GM19328 (cell line): Measurements from ENCODE around the gene AK1.
"Not testable (repeated sequence)": the region's sequence is repeated elsewhere in the genome, so short reads cannot be mapped to it uniquely, and the experiment has no call there.

Experiments used
- ATAC-seq: cut with Tn5 transposase; IDR thresholded peaks from one replicate; pipeline ENCODE4 v1.9.1; 2021; ENCODE audit warnings: mild to moderate bottlenecking, moderate library complexity; ENCODE audit not compliant: unreplicated experiment

Gene AK1

GRCh38 chr9:127884976-127885490 lies 7.6 kb upstream of the AK1 start:
- no peak for ATAC-seq

- ATAC-seq: no peak
Measured at GRCh38 chr9:127884427-127884911, 7.0 kb upstream of the AK1 start.

DNA sequence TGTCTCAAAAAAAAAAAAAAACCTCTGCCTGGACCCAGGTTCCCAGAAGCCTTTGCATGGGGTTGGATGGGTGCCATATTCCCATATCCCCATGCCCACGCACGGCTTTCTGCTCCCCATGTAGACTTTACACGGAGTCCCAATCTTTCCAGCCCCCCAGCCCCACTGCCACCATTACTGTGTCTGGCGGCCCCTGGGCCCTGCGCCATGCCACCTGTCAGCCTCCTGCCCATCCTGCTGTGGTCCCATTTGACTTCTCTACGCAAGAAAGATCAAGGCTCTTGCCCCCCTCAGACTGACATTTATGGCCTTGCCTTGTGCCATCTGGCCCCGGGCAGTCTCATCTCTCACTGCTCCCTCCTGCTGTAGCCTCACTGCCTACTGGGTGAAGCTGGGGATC lies 6.5 kb upstream of the AK1 start:
- ATAC-seq: no peak

GRCh38 chr9:127881715-127882114 lies 4.2 kb upstream of the AK1 start:
- not testable (repeated sequence) for ATAC-seq

GRCh38 chr9:127880143-127880542 lies 2.7 kb upstream of the AK1 start:
- ATAC-seq: no peak

GRCh38 chr9:127878652-127879390 lies 1.3 kb upstream of the AK1 start:
- ATAC-seq: no peak

DNA sequence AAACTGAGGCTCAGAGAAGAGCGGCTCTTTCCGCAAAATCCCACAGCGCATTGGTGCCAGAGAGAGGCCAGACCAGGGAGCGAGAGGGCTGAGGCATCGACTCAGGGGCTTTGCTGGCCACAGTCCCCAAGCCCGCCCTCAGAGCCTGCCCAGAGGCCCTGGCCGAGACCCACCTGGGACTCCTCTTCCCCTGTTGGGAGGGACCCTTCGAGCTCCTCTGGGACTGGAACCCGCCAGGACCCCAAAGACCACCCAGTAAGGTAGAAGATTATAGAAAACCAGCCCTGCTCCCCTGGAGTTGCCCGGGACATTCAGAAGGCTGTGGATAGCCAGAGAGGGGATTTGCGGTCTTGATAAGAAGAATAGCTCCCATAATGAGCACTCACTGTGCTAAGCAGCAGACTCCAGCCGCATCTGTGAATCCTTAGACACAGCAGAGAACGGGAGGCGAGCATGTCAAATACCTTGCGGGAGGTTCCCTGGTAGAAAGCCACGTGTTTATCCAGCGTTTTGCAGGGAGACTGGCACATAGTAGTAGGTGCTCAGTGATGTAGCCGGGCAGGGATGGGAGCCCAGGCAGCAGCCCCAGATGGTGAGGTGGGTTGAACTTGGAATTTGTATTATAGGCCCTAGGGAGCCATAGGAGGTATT lies 651 bp upstream of the AK1 start:
- ATAC-seq: no peak

DNA sequence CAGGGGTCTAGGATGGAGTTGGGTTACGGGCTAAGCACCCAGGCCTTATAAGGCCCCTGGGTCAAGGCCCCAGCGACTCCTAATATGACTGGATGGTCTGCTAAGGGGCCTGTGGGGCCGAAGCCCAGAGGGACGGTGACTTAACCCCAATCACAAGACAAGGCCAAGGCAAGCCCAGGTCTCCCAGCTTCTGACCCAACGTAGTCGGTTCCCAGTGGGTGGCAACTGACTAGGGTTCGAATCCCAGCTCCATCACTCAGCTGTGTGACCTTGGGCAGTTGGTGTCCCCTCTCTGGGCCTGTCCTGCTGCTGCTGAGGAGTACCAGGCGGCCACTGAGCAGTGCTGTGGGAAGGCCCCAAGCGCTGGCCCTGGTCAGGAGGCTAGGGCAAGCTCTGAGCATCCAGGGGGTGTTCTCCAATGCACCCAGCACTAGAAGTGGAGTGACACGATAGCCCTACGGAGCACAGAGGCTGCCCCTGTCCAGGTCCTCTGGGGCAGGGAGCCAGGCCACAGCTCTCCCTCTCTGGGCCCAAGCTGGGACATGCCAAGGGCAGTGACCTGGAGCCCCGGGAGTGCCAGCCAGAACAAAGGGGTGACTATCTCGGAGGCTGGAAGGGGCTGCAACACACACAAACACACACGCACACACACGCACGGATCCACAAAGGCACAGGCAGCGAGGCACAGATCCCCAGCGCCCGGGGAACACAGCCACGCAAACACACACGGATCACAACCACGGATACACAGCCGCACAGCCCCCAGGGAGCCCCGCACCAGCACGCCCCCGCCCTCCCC lies 512 bp downstream of the AK1 start:
- ATAC-seq: no peak

DNA sequence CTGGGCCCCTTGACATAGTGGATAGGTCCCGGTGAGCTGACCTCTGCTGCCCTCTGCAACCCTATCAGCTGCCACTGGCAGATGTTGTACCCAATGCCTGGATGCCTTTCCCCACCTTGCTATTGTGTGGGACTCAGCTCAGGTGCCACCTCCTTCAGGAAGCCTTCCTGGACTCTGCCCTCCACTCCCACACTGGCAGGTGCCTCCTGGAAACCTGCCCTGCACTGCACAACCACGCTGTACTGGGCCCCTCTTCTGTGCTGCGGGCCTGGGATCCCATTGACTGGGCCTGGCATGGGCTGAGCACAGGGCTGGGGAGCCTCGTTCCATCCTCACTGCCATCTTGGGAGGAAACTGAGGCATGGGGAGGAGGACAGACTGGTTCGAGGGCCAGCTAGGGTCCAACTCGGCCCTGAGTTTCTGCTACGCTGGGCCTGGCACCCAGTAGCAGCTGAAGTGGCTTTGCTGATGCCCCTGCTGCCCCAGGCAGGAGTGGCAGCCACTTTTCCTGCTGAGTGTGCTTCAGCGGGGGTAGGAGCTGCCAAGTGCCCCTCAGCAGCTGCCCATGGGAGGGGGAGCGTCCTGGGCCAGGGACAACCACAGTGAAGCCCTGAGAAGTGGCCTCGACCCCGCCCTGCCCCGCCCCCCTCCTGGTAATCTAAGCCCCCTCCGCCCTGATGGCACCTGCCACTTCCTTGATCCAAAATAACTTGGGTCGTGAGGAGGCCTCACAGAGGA lies 1.3 kb downstream of the AK1 start:
- ATAC-seq: no peak

DNA sequence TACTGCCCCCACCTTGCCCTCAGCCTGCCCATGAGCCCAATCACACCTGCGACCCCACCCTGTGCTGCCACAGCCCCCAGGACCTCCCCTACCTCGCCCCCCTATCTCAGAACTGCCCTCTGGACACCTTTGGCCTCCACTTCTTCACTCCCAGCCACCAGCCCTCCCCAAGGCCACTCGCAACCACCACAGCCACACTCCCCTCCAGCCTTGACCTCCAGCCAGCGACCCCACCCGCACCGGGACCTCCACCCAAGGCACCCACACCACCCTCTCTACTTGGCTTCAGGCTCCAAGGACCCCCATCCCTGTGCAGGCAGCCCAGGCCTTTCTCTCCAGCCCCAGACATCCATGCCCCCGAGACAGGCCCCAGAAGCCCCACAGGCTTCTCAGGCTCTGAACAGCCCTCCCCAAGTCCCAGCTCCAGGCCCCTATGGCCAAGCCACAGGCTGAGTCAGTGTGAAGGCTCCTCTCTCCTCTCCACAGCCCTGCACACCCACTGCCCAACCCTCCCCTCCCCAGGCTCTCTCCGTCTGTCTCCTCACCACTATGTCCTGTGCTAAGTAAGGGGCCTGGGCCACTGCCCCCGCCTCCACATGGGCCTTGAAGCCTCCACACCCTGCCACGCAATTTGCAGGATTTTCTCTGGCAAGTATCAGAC lies 2.0 kb downstream of the AK1 start:
- ATAC-seq: no peak

GRCh38 chr9:127874301-127875221 lies 2.9 kb downstream of the AK1 start:
- ATAC-seq: no peak

DNA sequence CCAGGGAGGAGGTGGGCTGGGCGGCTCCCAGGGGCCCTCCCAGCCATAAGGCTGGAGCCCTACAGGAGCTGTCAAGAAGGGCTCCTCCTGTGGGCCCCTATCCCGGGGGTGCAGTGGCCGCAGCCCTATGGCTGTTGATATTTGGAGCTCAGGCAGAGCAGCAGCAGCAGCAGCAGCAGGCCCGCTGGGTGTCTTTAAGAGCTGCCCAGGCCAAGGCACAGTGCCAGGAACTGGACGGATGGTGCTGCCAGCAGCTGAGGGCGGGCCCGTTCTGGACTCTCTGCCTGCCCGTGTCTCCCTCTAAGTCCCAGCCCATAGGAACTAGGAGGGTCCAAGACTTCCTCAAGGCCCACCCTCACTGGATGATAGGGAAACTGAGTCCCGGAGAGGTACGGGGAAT lies 3.6 kb downstream of the AK1 start:
- no peak for ATAC-seq

DNA sequence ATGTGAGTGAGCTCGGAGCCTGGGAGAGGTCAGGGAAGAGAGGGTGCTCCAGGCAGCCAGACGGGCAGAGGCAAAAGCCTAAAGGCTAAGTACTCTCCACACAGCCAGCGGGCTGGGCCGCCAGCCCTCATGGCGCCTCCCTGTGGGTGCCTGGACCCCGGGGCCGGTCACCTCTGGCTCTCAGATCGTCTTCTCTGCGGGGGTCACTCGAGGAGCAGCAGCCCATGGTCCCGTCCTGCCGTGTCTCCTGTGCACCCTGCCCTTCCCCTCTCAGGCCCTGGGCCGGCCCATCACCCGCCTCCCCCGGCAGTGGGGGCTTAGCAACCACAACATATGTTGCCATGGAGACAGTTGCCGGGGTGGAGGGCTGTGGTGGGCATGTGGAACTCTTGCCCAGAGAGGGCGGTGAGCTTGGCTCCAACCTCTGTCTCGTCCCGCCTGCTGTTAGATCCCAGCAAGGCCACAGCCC lies 4.2 kb downstream of the AK1 start:
- ATAC-seq: no peak

DNA sequence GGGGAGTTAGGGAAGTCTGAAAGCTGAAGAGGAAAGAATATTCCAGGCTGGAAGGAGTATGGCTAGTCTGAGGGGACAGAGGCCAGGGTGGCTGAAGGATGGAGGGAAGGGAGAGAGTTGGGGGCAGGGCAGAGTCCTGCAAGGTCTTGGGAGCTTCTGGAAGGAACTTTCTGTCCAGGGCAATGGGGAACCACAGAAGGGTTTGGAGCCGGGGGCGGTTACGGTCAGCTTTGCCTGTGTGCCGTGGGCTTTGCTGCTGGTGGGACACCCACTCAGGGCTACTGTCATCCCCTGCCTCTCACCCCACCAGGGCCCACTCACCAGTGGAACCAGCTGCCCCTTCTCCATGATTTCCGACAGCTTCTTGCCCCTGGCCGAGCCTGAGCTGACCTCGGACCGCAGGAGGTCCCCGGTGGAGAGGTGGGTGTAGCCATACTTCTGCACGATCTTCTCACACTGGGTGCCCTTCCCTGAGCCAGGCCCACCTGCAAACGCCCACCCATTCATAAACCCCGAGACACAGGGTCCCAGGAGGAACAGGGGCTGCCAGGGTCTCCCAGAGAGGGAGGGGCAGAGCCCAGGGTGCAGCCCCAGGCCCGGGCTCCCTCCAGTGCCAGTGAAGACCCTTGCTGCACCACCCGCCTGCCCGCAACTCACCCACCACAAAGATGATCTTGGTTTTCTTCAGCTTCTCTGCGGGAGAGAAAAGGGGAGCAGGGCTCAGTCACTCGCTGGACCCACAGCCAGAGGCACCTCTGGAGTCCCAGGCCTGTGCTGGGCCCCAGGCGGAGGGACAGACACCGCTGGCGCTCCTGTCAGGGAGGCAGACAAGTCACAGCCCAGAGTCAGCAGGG lies 4.9 kb downstream of the AK1 start:
- ATAC-seq: no peak

DNA sequence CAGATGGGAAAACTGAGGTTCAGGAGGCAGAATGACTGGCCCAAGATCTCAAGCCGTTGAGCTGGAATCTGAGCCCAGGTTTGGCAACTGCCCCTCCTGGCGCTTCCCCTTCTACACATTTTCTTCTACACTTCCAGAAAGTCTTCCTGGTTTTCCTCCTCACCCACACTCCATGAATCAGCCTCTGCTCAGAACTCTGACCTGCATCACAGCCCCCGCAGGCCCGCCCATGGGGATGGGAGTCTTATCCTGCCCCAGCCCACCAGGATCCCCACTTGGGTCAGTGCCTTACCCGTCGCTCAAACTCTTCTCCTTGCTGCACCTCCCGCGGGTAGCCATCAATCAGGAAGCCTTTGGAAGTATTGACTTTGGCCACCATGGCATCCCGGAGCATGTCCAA lies 5.9 kb downstream of the AK1 start:
- ATAC-seq: no peak

DNA sequence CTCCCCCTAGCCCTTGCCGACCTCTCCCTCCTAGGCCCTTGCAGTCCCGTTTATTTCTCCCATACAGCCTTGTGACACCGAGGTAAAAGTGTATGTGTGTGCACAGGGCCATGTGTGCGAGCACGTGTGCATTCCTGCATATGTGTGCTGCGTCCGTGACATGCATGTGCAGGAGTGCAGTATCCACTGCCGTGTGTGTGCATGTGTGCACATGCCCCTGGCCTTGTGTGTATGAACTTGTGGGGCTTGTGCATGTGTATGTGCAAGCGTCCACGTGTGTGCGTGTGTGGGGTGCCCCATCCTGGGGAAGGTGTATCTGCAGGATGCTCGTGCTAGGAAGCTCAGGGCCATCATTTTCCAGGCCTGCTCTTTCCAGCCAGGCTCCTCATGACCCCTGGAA lies 6.6 kb downstream of the AK1 start:
- no peak for ATAC-seq

- ATAC-seq: not testable (repeated sequence)
Measured at GRCh38 chr9:127870153-127870491, 7.4 kb downstream of the AK1 start.
